Bronchial epithelial cell (primary cell): ENCODE measurements around the gene BPIFA1. TPM values are rescaled to one million over a fixed set of nuclear protein-coding genes. Genes with fewer than 3 reads are reported as not detected.

ENCODE experiments used
- DNase-seq: peaks from one replicate; pipeline ENCODE4 v3.0.0-alpha.2; 2010; ENCODE audit warnings: low read depth
- FAIRE-seq: peaks from 2 replicates; lab custom pipeline; 2011; peaks lifted over from hg19 to GRCh38; lab: Jason Lieb, UNC
- H3K27me3 ChIP-seq: 2 replicates; pipeline ENCODE4 v1.5.1; 2011; ENCODE audit warnings: low read length; ENCODE audit not compliant: control insufficient read depth, insufficient read depth
- H3K36me3 ChIP-seq: 2 replicates; pipeline ENCODE4 v1.5.1; 2011; ENCODE audit warnings: low read length; ENCODE audit not compliant: control insufficient read depth, insufficient read depth
- H3K4me3 ChIP-seq: 2 replicates; pipeline ENCODE4 v1.5.1; 2011; ENCODE audit warnings: mild to moderate bottlenecking, low read depth, low read length, control low read depth
- CTCF ChIP-seq: IDR thresholded peaks from 2 replicates; pipeline ENCODE4 v1.5.1; 2011; ENCODE audit warnings: mild to moderate bottlenecking, moderate library complexity, low read length, control low read depth, inconsistent platforms; ENCODE audit not compliant: insufficient read depth, severe bottlenecking
- total RNA-seq: library from RNA; depleted of rRNA; stranded (reverse); fragments of >200 nt; gene quantifications from 2 replicates; pipeline ENCODE4 v1.2.1, GENCODE V29; 2014

The BPIFA1 gene
- total RNA-seq, 1 donor from 2014 or later, result not detected

DNA sequence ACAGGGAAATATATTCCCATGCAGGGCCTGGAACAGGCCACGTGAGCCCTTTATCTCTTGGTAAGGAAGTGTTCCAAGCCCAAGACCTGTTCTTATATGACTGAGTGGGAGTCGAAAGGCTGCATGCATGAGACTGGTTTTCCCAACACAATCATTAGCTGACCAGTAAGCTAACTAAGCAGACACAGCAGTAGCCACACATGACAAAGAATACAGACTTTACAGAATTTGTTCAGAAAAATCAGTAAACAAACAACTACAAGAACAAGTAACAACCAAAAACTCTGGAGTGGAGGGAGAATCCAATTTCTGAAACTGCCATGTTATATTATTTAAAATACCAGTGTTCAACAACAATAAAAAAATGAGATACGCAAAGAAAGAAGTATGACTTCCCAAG is 16.7 kb downstream of the BPIFA1 start:
- FAIRE-seq (no peak), DNase-seq (no peak)
- no peaks in the 10 kb centered on the region for H3K27me3 ChIP-seq
- H3K4me3 ChIP-seq, result no peak overlapping the region
- no peak for TF ChIP-seq CTCF
- no peaks in the 10 kb centered on the region for H3K36me3 ChIP-seq

DNA sequence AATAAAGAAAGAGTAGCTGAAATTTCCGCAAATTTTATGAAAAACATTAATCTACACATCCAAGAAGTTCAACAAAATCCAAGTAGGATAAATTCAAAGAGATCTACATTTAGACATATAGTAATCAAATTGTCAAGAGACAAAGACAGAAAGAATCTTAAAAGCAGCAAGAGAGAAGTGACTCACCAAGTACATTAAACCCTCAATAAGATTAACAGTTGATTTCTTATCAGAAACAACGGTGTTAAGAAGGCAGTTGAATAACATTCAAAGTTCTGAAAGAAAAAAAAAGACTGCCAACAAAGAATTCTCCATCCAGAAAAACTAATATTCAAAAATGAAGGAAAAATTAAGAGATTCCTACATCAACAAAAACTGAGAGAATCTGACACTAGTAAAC is 19.2 kb downstream of the BPIFA1 start:
- Histone ChIP-seq H3K27me3 (no peaks in the 10 kb centered on the region), H3K4me3 (no peak overlapping the region), H3K36me3 (no peaks in the 10 kb centered on the region)
- no peak for FAIRE-seq
- no peak for TF ChIP-seq CTCF
- no peak for DNase-seq

DNA sequence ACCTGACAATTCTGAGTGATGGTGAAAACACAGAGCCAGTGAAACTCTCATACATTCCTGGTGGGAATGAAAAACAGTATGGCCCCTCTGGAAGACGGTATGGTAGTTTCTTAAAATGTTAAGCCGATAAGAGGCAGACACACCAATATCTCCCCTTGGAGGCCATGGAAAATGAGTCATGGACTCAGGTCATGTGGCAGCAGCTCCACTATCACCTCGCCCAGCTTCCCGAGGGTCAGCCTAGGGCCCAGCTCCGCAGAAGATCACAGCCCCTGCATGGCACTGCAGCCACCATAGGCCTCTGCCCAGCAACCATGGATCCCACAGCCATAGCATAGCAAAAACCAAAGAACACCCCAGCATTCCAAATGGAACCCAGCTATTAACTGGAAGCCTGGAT is 21.4 kb downstream of the BPIFA1 start:
- no peak for FAIRE-seq
- TF ChIP-seq CTCF, result no peak

GRCh38 chr20:33259371-33259770 is 23.6 kb downstream of the BPIFA1 start:
- Histone ChIP-seq H3K27me3 (no peaks in the 10 kb centered on the region), H3K4me3 (no peak overlapping the region), H3K36me3 (no peaks in the 10 kb centered on the region)
- no peak for DNase-seq
- no peak for FAIRE-seq
- no peak for TF ChIP-seq CTCF

More for the DNA sequence above, 21.4 kb downstream of the BPIFA1 start:
- Histone ChIP-seq H3K4me3 (no peak overlapping the region), H3K36me3 (no peaks in the 10 kb centered on the region), H3K27me3 (no peaks in the 10 kb centered on the region)
- no peak for DNase-seq

DNA sequence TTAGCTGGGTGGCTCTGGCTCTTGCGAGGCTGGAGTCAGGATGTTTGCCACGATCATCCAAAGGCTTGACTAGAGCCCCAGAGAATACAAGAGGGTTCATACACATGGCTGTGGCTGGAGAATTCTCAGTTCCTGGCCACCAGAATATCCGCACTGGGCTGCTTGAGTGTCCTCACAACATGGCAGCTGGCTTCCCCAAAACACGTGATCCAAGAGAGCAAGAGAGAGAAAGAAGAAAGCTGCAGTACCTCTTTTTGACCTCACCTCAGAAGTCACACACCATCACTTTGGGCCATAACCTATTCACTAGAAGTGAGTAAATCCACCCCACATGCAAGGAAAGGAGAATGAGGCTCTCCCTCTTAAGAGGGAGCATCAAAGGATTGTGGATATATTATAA is 25.7 kb downstream of the BPIFA1 start:
- peak; percentile 36 for FAIRE-seq
- Histone ChIP-seq H3K4me3 (no peak overlapping the region), H3K27me3 (no peaks in the 10 kb centered on the region), H3K36me3 (no peaks in the 10 kb centered on the region)
- TF ChIP-seq CTCF, result no peak
- no peak for DNase-seq

GRCh38 chr20:33262658-33263065 is 26.9 kb downstream of the BPIFA1 start:
- Histone ChIP-seq H3K27me3 (no peaks in the 10 kb centered on the region), H3K36me3 (no peaks in the 10 kb centered on the region), H3K4me3 (no peak overlapping the region)
- DNase-seq (peak; percentile 52), FAIRE-seq (no peak)
- TF ChIP-seq CTCF, result peak; percentile 82
